WERI-Rb-1 (cell line): ENCODE measurements around the gene NDRG3.
"Not testable (repeated sequence)": the region's sequence is repeated elsewhere in the genome, so short reads cannot be mapped to it uniquely, and the experiment has no call there.

Experiments
- DNase-seq: peaks from one replicate; pipeline ENCODE4 v3.0.0-alpha.2; 2020
- H3K27ac ChIP-seq: fragments of 250-450 bp; sonication (Bioruptor Pico); 2 replicates; pipeline ENCODE4 v1.5.1; 2020; ENCODE audit warnings: mild to moderate bottlenecking, moderate library complexity
- H3K27me3 ChIP-seq: fragments of 250-450 bp; sonication (Bioruptor Pico); 2 replicates; pipeline ENCODE4 v1.5.1; 2021; ENCODE audit warnings: mild to moderate bottlenecking, low read depth, moderate library complexity; ENCODE audit not compliant: insufficient read depth, severe bottlenecking
- H3K36me3 ChIP-seq: fragments of 250-450 bp; sonication (Bioruptor Pico); 2 replicates; pipeline ENCODE4 v1.5.1; 2020; ENCODE audit warnings: mild to moderate bottlenecking, moderate library complexity
- H3K4me3 ChIP-seq: 2 replicates; pipeline ENCODE4 v1.5.1; 2011; ENCODE audit warnings: low read depth, mild to moderate bottlenecking, control low read depth, low read length
- H3K9me3 ChIP-seq: fragments of 250-450 bp; sonication (Bioruptor Pico); 2 replicates; pipeline ENCODE4 v1.5.1; 2021; ENCODE audit warnings: mild to moderate bottlenecking, moderate library complexity; ENCODE audit not compliant: severe bottlenecking
- TF ChIP-seq, protein P1 (sequence below): IDR thresholded peaks from 2 replicates; pipeline ENCODE4 v1.5.1; 2011; ENCODE audit warnings: low read depth, mild to moderate bottlenecking, control low read depth, inconsistent platforms, low read length

NDRG3 gene

DNA sequence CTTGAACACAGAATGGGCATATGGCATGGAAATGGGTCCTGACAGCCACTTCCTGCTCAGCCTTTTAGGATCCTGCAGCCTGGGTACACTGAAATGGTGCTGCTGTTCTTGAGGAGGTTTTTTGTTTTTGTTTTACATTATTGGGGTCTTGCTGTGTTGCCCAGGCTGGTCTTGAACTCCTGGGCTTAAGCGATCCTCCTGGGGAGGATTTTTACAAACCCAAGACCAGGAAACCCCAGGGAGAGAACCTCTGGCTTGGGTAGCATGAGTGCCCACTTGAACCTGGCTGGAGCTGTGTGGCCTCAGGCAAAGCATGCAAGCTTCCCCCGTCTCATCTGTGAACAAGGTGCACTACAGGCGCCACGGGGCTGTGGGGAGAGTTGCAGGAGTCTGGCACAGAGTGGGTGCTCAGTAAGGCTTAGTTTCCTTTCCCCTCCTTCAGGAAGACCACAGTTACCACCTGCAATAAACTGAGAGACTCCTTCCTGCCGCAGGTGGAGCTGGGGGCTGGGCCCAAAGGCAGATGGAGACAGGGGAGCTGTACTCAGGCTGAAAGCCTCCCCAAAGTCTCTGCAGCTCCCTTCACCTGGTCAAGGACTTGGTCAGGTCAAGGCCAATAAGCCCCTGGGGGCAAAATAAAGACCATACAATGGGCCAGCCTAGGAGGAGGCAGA lies 101.7 kb downstream of the NDRG3 start:
- H3K27me3 ChIP-seq = no peaks in the 10 kb centered on the region
- no peak overlapping the region for H3K27ac ChIP-seq
- DNase-seq = no peak

DNA sequence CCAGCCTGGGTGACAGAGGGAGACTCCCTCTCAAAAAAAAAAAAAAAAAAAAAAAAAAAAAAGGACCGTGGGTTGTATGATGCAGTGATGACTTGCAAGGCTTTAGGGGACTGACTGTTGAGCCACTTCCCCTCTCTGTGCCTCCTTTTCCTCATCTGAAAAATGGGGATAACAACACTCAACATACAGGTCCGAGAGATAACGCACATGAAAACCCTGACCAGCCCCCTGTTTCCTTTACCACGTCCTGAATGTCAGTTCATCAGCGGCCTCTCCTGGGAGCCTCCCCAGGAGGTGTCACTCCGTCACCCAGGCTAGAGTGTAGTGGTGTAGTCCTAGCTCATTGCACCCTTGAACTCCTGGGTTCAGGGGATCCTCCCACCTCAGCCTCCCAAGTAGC lies 103.8 kb downstream of the NDRG3 start:
- Histone ChIP-seq H3K4me3 (no peak overlapping the region), H3K27me3 (no peaks in the 10 kb centered on the region), H3K36me3 (no peaks in the 10 kb centered on the region), H3K9me3 (no peaks in the 10 kb centered on the region), H3K27ac (no peak overlapping the region)
- TF ChIP-seq, protein P1, sequence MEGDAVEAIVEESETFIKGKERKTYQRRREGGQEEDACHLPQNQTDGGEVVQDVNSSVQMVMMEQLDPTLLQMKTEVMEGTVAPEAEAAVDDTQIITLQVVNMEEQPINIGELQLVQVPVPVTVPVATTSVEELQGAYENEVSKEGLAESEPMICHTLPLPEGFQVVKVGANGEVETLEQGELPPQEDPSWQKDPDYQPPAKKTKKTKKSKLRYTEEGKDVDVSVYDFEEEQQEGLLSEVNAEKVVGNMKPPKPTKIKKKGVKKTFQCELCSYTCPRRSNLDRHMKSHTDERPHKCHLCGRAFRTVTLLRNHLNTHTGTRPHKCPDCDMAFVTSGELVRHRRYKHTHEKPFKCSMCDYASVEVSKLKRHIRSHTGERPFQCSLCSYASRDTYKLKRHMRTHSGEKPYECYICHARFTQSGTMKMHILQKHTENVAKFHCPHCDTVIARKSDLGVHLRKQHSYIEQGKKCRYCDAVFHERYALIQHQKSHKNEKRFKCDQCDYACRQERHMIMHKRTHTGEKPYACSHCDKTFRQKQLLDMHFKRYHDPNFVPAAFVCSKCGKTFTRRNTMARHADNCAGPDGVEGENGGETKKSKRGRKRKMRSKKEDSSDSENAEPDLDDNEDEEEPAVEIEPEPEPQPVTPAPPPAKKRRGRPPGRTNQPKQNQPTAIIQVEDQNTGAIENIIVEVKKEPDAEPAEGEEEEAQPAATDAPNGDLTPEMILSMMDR = no peak
- no peak for DNase-seq

More for the DNA sequence above, 101.7 kb downstream of the NDRG3 start:
- H3K4me3 ChIP-seq = no peak overlapping the region
- TF ChIP-seq, protein P1 = no peak
- no peaks in the 10 kb centered on the region for H3K9me3 ChIP-seq
- no peaks in the 10 kb centered on the region for H3K36me3 ChIP-seq

DNA sequence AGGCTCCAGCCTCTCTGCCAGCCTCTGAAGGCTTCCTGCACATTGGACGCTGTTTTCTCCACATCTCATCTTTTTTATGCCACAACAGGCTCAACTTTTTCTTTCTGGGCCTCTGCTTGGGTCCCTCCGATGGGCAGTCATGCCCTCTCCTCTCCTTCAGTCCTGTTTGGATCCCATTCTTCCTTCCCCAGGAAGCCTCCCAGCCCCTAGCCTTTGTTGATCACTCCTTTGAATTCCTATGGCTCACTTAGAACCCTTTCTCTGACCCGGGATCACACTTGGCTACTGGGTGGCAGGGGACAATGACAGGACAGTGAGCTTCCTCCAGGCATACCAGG lies 104.4 kb downstream of the NDRG3 start:
- Histone ChIP-seq H3K4me3 (no peak overlapping the region), H3K27me3 (no peaks in the 10 kb centered on the region), H3K9me3 (no peaks in the 10 kb centered on the region), H3K27ac (no peak overlapping the region), H3K36me3 (no peaks in the 10 kb centered on the region)
- TF ChIP-seq, protein P1 = no peak
- DNase-seq = no peak

- H3K27ac ChIP-seq, H3K27me3 ChIP-seq, H3K36me3 ChIP-seq, H3K4me3 ChIP-seq, DNase-seq, H3K9me3 ChIP-seq: not testable (repeated sequence)
Observed at GRCh38 chr20:36638876-36639400, 107.0 kb downstream of the NDRG3 start.

- no peaks in the 10 kb centered on the region for H3K27me3 ChIP-seq
- no peaks in the 10 kb centered on the region for H3K36me3 ChIP-seq
- no peak overlapping the region for H3K4me3 ChIP-seq
- TF ChIP-seq, protein P1 = no peak
- H3K27ac ChIP-seq = no peak overlapping the region
- DNase-seq = no peak
- H3K9me3 ChIP-seq = no peaks in the 10 kb centered on the region
Observed at GRCh38 chr20:36634342-36634741, 111.5 kb downstream of the NDRG3 start.

- TF ChIP-seq, protein P1 = no peak
- Histone ChIP-seq H3K4me3 (no peak overlapping the region), H3K9me3 (no peaks in the 10 kb centered on the region), H3K27me3 (no peaks in the 10 kb centered on the region), H3K36me3 (no peaks in the 10 kb centered on the region), H3K27ac (no peak overlapping the region)
- DNase-seq = no peak
Observed at GRCh38 chr20:36633285-36633772, 112.6 kb downstream of the NDRG3 start.
